GM12878 (cell line): ENCODE measurements around the gene PDE11A.

Source experiments
- BMI1 ChIP-seq: fragments of 450-650 bp; IDR thresholded peaks from 2 replicates; pipeline ENCODE4 v1.6.1; 2016; ENCODE audit warnings: mild to moderate bottlenecking, moderate library complexity, borderline replicate concordance
- EZH2 ChIP-seq: IDR thresholded peaks from 2 replicates; pipeline ENCODE4 v1.6.1; 2012; ENCODE audit warnings: low read depth, mild to moderate bottlenecking, control low read depth, inconsistent platforms, low read length, borderline replicate concordance; ENCODE audit not compliant: control insufficient read depth
- RFX5 ChIP-seq: IDR thresholded peaks from 2 replicates; pipeline ENCODE4 v1.6.1; 2011; ENCODE audit warnings: low read depth, low read length, improper control_type of control experiment
- TF ChIP-seq, protein P1 (sequence below): fragments of 450-650 bp; IDR thresholded peaks from 2 replicates; pipeline ENCODE4 v1.6.1; 2017; ENCODE audit warnings: mild to moderate bottlenecking, low read depth, inconsistent platforms; ENCODE audit not compliant: poor library complexity, severe bottlenecking

DNA sequence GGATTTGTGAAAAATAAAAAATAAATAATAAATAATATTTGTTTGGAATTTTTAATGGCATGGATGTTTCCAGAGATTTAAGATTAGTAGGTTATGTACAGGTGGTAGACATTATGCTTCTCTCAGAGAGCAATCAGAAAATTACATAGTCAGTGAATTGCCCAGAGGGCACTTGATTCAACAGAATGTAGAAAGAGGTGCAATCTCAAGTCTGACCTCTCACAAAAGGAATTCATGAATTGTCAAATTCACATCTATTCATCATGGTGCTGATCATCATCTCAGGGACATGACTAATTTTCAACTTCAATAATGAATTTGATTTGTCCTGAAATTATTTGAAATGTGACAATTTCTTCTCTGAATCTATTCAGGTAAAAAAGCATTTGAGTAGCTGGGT, 172.5 kb downstream of the PDE11A start:
- no peak for TF ChIP-seq BMI1
- TF ChIP-seq, protein P1, sequence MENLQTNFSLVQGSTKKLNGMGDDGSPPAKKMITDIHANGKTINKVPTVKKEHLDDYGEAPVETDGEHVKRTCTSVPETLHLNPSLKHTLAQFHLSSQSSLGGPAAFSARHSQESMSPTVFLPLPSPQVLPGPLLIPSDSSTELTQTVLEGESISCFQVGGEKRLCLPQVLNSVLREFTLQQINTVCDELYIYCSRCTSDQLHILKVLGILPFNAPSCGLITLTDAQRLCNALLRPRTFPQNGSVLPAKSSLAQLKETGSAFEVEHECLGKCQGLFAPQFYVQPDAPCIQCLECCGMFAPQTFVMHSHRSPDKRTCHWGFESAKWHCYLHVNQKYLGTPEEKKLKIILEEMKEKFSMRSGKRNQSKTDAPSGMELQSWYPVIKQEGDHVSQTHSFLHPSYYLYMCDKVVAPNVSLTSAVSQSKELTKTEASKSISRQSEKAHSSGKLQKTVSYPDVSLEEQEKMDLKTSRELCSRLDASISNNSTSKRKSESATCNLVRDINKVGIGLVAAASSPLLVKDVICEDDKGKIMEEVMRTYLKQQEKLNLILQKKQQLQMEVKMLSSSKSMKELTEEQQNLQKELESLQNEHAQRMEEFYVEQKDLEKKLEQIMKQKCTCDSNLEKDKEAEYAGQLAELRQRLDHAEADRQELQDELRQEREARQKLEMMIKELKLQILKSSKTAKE, result no peak
- no peak for TF ChIP-seq EZH2
- no peak for TF ChIP-seq RFX5
